ENCODE data around the gene ELOVL2.

The ELOVL2 gene

DNA sequence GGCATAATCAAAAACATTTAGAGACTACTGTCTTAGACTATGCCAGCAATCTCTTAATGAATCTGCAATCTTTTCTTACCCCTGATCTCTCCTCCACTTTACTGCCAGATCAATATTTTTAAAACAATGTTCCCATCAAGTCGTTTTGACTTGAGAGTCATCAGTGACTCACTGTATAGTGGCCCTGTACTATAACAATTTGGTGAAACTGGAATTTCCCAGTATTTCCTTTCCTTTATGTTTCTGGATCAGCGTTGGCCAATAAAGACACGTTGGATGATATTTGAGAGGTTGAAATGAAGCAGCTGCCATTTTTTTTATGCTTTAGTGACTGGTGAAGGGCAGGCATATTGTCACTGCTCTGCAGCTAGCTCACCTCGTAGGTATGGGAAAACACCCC, 39.4 kb upstream of the ELOVL2 start:
- no peaks in the 10 kb centered on the region for H3K4me1 ChIP-seq
- no peak for TF ChIP-seq Cebpa-rat (IDR thresholded peaks at IDR 0.05)

GRCh38 chr6:11080296-11080695, 36.2 kb upstream of the ELOVL2 start:
- no peaks in the 10 kb centered on the region for H3K27me3 ChIP-seq
- no peaks in the 10 kb centered on the region for H3K36me3 ChIP-seq
- no peak overlapping the region for H3K9ac ChIP-seq

More for the DNA sequence above, 39.4 kb upstream of the ELOVL2 start:
- H3K9me3 ChIP-seq (replicated peaks in 1 of 11): peaks cover 6 to 15% (median 9%) of the 10 kb centered on the region in 11 experiments; a peak in 16 of 22 replicates
- H4K20me1 ChIP-seq: no peaks in the 10 kb centered on the region
- no peak overlapping the region for H3K27ac ChIP-seq
- no peaks in the 10 kb centered on the region for H3K27me3 ChIP-seq
- no peaks in the 10 kb centered on the region for H3K36me3 ChIP-seq
- H3K4me3 ChIP-seq: no peak overlapping the region
- H3K4me2 ChIP-seq: no peak overlapping the region
- no peak overlapping the region for H3K9ac ChIP-seq

DNA sequence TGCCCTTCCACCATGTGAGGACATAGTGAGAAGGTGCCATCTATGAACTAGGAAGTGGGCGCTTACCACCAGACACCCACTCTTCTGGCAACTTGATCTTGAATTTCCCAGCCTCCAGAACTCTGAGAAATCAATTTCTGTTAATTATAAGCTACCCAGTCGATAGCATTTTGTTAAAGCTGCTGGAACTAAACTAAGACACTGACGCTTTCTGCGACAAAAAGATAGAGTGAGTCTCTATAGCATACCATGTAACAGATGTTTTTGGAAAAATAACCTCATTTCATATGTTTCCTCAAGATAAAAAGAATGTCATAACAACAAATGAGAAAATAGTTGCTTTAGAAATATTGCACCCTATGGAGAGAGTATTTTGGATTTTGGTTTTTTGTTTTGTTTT, 34.2 kb upstream of the ELOVL2 start:
- Histone ChIP-seq H3K9ac (no peak overlapping the region), H3K27ac (no peak overlapping the region), H4K20me1 (no peaks in the 10 kb centered on the region), H3K9me3 (replicated peaks in 1 of 11) (no peaks in the 10 kb centered on the region; a peak in 1 of 22 replicates), H3K36me3 (no peaks in the 10 kb centered on the region), H3K4me1 (no peaks in the 10 kb centered on the region), H3K27me3 (no peaks in the 10 kb centered on the region), H3K4me3 (no peak overlapping the region), H3K4me2 (no peak overlapping the region)
- TF ChIP-seq Cebpa-rat (IDR thresholded peaks at IDR 0.05): no peak

More at GRCh38 chr6:11080296-11080695, 36.2 kb upstream of the ELOVL2 start:
- H3K9me3 ChIP-seq (replicated peaks in 1 of 11): no peaks in the 10 kb centered on the region; a peak in 1 of 22 replicates
- H3K4me3 ChIP-seq: no peak overlapping the region
- no peaks in the 10 kb centered on the region for H3K4me1 ChIP-seq
- TF ChIP-seq Cebpa-rat (IDR thresholded peaks at IDR 0.05): no peak
- no peak overlapping the region for H3K4me2 ChIP-seq
- no peaks in the 10 kb centered on the region for H4K20me1 ChIP-seq
- no peak overlapping the region for H3K27ac ChIP-seq

DNA sequence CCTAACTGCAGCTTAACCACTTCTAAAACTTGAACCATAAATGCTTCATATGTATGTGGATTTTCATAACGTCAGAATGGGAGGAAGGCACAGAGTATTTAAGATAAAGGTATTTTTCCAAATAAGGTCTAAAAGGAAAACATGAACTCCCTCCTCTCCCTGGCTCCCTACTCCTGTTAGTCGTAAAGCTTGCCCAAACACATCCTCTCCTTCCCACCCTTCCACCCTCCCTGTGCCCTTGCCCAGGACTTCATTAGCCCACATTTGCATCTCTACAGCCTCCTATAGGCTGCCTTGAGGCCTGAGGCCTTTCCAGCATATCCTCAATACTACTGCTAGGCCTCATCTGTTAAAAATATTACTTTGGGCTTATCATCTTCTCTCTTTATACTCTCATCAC, 32.4 kb upstream of the ELOVL2 start:
- H3K9ac ChIP-seq: no peak overlapping the region
- no peaks in the 10 kb centered on the region for H3K4me1 ChIP-seq
- TF ChIP-seq Cebpa-rat (IDR thresholded peaks at IDR 0.05): no peak
- no peaks in the 10 kb centered on the region for H3K27me3 ChIP-seq
- no peak overlapping the region for H3K4me3 ChIP-seq
- H3K9me3 ChIP-seq (replicated peaks in 1 of 11): no peaks in the 10 kb centered on the region; a peak in 1 of 22 replicates
- H3K36me3 ChIP-seq: no peaks in the 10 kb centered on the region
- H4K20me1 ChIP-seq: no peaks in the 10 kb centered on the region
- no peak overlapping the region for H3K4me2 ChIP-seq
- H3K27ac ChIP-seq: no peak overlapping the region

DNA sequence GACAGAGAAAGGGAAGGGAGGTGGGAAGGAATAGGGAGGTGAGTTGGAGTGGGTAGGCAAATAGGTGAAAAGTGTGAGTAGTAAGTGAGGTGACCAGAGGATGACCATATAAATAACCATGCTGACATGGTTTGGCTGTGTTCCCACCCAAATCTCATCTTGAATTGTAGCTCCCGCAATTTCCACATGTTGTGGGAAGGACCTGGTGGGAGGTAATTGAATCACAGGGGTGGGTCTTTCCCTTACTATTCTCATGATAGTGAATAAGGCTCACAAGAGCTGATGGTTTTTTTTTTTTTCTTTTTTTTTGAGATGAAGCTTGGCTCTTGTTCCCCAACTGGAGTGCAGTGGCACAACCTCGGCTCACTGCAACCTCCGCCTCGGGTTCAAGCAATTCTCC, 28.0 kb upstream of the ELOVL2 start:
- H3K4me1 ChIP-seq: peaks cover 0 to 5% (median 0%) of the 10 kb centered on the region in 10 experiments; a peak in 1 of 20 replicates
- H3K27ac ChIP-seq: no peak overlapping the region
- H3K36me3 ChIP-seq: no peaks in the 10 kb centered on the region
- H3K9ac ChIP-seq: no peak overlapping the region
- H4K20me1 ChIP-seq: no peaks in the 10 kb centered on the region
- no peak overlapping the region for H3K4me3 ChIP-seq
- no peak for TF ChIP-seq Cebpa-rat (IDR thresholded peaks at IDR 0.05)
- H3K4me2 ChIP-seq: no peak overlapping the region
- no peaks in the 10 kb centered on the region for H3K27me3 ChIP-seq
- no peaks in the 10 kb centered on the region for H3K9me3 ChIP-seq (replicated peaks in 1 of 11)

DNA sequence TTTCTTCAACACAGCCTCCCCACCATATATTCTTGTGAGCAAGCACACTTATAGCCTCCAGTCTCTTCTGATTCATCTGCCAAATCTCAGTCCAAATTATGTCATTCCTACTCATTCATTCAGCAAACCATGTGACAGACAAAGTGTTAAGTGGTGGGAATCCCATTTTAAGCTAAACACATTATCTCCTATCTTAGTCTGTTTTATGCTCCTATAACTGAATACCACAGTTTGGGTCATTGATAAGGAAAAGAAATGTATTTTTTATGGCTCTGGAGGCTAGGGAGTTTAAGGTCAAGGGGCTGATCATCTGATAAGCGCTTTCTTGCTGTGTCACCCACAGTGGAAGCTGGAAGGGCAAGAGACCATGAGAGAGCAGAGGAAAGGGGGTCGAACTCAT, 25.7 kb upstream of the ELOVL2 start:
- Histone ChIP-seq H3K4me3 (no peak overlapping the region), H3K9ac (no peak overlapping the region), H3K4me2 (no peak overlapping the region), H3K27me3 (no peaks in the 10 kb centered on the region), H3K4me1 (peaks cover 0 to 5% (median 0%) of the 10 kb centered on the region in 10 experiments; a peak in 1 of 20 replicates), H3K36me3 (no peaks in the 10 kb centered on the region), H4K20me1 (no peaks in the 10 kb centered on the region), H3K9me3 (replicated peaks in 1 of 11) (no peaks in the 10 kb centered on the region), H3K27ac (no peak overlapping the region)
- no peak for TF ChIP-seq Cebpa-rat (IDR thresholded peaks at IDR 0.05)

DNA sequence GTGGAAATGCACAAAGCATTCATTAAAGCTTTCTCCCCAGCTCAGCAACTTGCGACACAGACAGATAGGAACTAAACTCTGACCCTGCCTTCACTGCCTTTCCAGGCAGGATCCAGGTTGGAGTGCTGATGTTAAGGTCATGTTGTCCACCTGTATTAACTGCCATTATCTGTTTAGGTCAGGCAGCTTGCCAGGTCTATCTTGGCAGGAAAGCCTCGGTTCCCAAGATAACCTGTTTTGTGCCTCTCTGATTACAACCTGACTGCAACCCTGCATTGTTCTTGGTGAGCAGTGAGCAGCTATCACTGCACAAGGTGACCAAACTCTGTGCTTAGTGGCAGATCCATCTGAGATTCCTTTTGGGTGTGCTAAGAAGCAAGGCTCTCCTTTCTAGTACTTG, 23.2 kb upstream of the ELOVL2 start:
- H3K27me3 ChIP-seq: no peaks in the 10 kb centered on the region
- H3K4me2 ChIP-seq: no peak overlapping the region
- no peak overlapping the region for H3K4me3 ChIP-seq
- no peaks in the 10 kb centered on the region for H3K36me3 ChIP-seq
- no peaks in the 10 kb centered on the region for H3K9me3 ChIP-seq (replicated peaks in 1 of 11)
- H4K20me1 ChIP-seq: no peaks in the 10 kb centered on the region
- TF ChIP-seq Cebpa-rat (IDR thresholded peaks at IDR 0.05): no peak
- H3K4me1 ChIP-seq: peaks cover 0 to 5% (median 0%) of the 10 kb centered on the region in 10 experiments; a peak in 1 of 20 replicates
- H3K27ac ChIP-seq: no peak overlapping the region
- no peak overlapping the region for H3K9ac ChIP-seq

GRCh38 chr6:11066505-11067347, 22.6 kb upstream of the ELOVL2 start:
- no peaks in the 10 kb centered on the region for H4K20me1 ChIP-seq
- no peak overlapping the region for H3K9ac ChIP-seq
- no peak overlapping the region for H3K27ac ChIP-seq
- H3K27me3 ChIP-seq: no peaks in the 10 kb centered on the region
- H3K36me3 ChIP-seq: no peaks in the 10 kb centered on the region
- H3K9me3 ChIP-seq (replicated peaks in 1 of 11): no peaks in the 10 kb centered on the region
- TF ChIP-seq Cebpa-rat (IDR thresholded peaks at IDR 0.05): no peak
- no peak overlapping the region for H3K4me2 ChIP-seq
- H3K4me3 ChIP-seq: no peak overlapping the region
- peaks cover 0 to 5% (median 0%) of the 10 kb centered on the region in 10 experiments; a peak in 1 of 20 replicates for H3K4me1 ChIP-seq

- H3K27ac ChIP-seq: no peak overlapping the region
These were observed 21.5 kb upstream of the ELOVL2 start for GRCh38 chr6:11065436-11066202.

More at GRCh38 chr6:11065436-11066202, 21.5 kb upstream of the ELOVL2 start:
- H3K27me3 ChIP-seq: no peaks in the 10 kb centered on the region
- no peak overlapping the region for H3K9ac ChIP-seq
- H3K36me3 ChIP-seq: no peaks in the 10 kb centered on the region
- TF ChIP-seq Cebpa-rat (IDR thresholded peaks at IDR 0.05): no peak
- H3K4me3 ChIP-seq: no peak overlapping the region
- H3K4me2 ChIP-seq: no peak overlapping the region
- H4K20me1 ChIP-seq: no peaks in the 10 kb centered on the region
- H3K9me3 ChIP-seq (replicated peaks in 1 of 11): no peaks in the 10 kb centered on the region
- H3K4me1 ChIP-seq: no peaks in the 10 kb centered on the region

Data from BLaER1 treated with 17β-estradiol and CSF1 and Interleukin-3, amounts not matched to agents 10 nM and 100 nM (cell line).